ENCODE data around the gene A1BG. TPM values are rescaled to one million over a fixed set of nuclear protein-coding genes. Genes with fewer than 3 reads are reported as not detected.
"Not testable (repeated sequence)": the region's sequence is repeated elsewhere in the genome, so short reads cannot be mapped to it uniquely, and the experiment has no call there.

The A1BG gene
- total RNA-seq, 4 donors from 2014 or later = 1.0 to 14.9 (median 8.1) TPM

GRCh38 chr19:58315580-58315979, 37.7 kb downstream of the A1BG start:
- Histone ChIP-seq H3K9me3 (no peaks in the 10 kb centered on the region), H3K27me3 (no peaks in the 10 kb centered on the region), H3K4me3 (no peak overlapping the region), H3K36me3 (peaks cover 50% of the 10 kb centered on the region), H3K27ac (no peak overlapping the region), H3K4me1 (peaks cover 21% of the 10 kb centered on the region)
- TF ChIP-seq POLR2AphosphoS5 (IDR thresholded peaks at IDR 0.05) = no peak
- no peak for TF ChIP-seq POLR2A (IDR thresholded peaks at IDR 0.05)
- no peak for TF ChIP-seq CTCF (IDR thresholded peaks at IDR 0.05)
- no peak for TF ChIP-seq EP300 (IDR thresholded peaks at IDR 0.05)
- WGBS = 100% methylated on average over 2 of the region's 2 CpGs
- no peak for DNase-seq (ENCODE audit: low spot score in 2 of 2)

- H3K27ac ChIP-seq = no peak overlapping the region
- peaks cover 17% of the 10 kb centered on the region for H3K4me1 ChIP-seq
- no peak for DNase-seq (ENCODE audit: low spot score in 2 of 2)
- H3K9me3 ChIP-seq = no peaks in the 10 kb centered on the region
- no peak overlapping the region for H3K4me3 ChIP-seq
- no peaks in the 10 kb centered on the region for H3K27me3 ChIP-seq
- WGBS = 58% methylated on average over 7 of the region's 7 CpGs
- TF ChIP-seq EP300 (IDR thresholded peaks at IDR 0.05) (no peak), POLR2AphosphoS5 (IDR thresholded peaks at IDR 0.05) (no peak), POLR2A (IDR thresholded peaks at IDR 0.05) (no peak), CTCF (IDR thresholded peaks at IDR 0.05) (no peak)
- H3K36me3 ChIP-seq = peaks cover 78% of the 10 kb centered on the region
Observed at GRCh38 chr19:58311345-58311865, 41.9 kb downstream of the A1BG start.

GRCh38 chr19:58310685-58311084, 42.6 kb downstream of the A1BG start:
- not testable (repeated sequence) for DNase-seq (ENCODE audit: low spot score in 2 of 2); H3K9me3 ChIP-seq; H3K27me3 ChIP-seq; H3K27ac ChIP-seq; H3K4me3 ChIP-seq
- 69% methylated on average over 13 of the region's 13 CpGs for WGBS
- TF ChIP-seq CTCF (IDR thresholded peaks at IDR 0.05) = peak; percentile 5 to 42
- Histone ChIP-seq H3K4me1 (peaks cover 24% of the 10 kb centered on the region), H3K36me3 (peaks cover 73% of the 10 kb centered on the region)

GRCh38 chr19:58307736-58308135, 45.6 kb downstream of the A1BG start:
- no peak for TF ChIP-seq EP300 (IDR thresholded peaks at IDR 0.05)
- no peak for TF ChIP-seq POLR2A (IDR thresholded peaks at IDR 0.05)
- TF ChIP-seq CTCF (IDR thresholded peaks at IDR 0.05) = no peak
- no peak for TF ChIP-seq POLR2AphosphoS5 (IDR thresholded peaks at IDR 0.05)
- 90% methylated on average over 4 of the region's 4 CpGs for WGBS
- no peak for DNase-seq (ENCODE audit: low spot score in 2 of 2)
- Histone ChIP-seq H3K9me3 (no peaks in the 10 kb centered on the region), H3K36me3 (peaks cover 43% of the 10 kb centered on the region), H3K4me3 (no peak overlapping the region), H3K27ac (no peak overlapping the region), H3K4me1 (peaks cover 26% of the 10 kb centered on the region), H3K27me3 (no peaks in the 10 kb centered on the region)

GRCh38 chr19:58305932-58306323, 47.4 kb downstream of the A1BG start:
- Histone ChIP-seq H3K4me3 (peak overlapping the region; percentile 86), H3K9me3 (no peaks in the 10 kb centered on the region), H3K27me3 (no peaks in the 10 kb centered on the region), H3K4me1 (peaks cover 24% of the 10 kb centered on the region), H3K27ac (peak overlapping the region; percentile 86), H3K36me3 (peaks cover 31% of the 10 kb centered on the region)
- TF ChIP-seq POLR2A (IDR thresholded peaks at IDR 0.05) (no peak), POLR2AphosphoS5 (IDR thresholded peaks at IDR 0.05) (no peak), EP300 (IDR thresholded peaks at IDR 0.05) (no peak), CTCF (IDR thresholded peaks at IDR 0.05) (no peak)
- no peak for DNase-seq (ENCODE audit: low spot score in 2 of 2)
- 78% methylated on average over 12 of the region's 12 CpGs for WGBS

All from suprapubic skin (tissue), 4 donors.